ENCODE data around the gene TDRD6. TPM values are rescaled to one million over a fixed set of nuclear protein-coding genes. Genes with fewer than 3 reads are reported as not detected.

TDRD6 gene
- total RNA-seq: 2.6 TPM

GRCh38 chr6:46687619-46688097, at the start of gene TDRD6:
Gene TDRD6 (plus strand): TSS chr6:46687885. CDS start chr6:46688129, 244 bp downstream.

GRCh38 chr6:46652603-46653438, 34.9 kb upstream of the TDRD6 start, which contains the start of the genes CYP39A1 and SLC25A27:
Gene CYP39A1 (minus strand): TSS chr6:46652818. CDS start chr6:46652582, 236 bp downstream.
Gene SLC25A27 (plus strand): TSS chr6:46652975. CDS start chr6:46653193, 218 bp downstream.

GRCh38 chr6:46734867-46735719, 47.4 kb downstream of the TDRD6 start, which contains the start of gene PLA2G7:
Gene PLA2G7 (minus strand): TSS chr6:46735375. CDS start chr6:46722891, 12,484 bp downstream.

DNA sequence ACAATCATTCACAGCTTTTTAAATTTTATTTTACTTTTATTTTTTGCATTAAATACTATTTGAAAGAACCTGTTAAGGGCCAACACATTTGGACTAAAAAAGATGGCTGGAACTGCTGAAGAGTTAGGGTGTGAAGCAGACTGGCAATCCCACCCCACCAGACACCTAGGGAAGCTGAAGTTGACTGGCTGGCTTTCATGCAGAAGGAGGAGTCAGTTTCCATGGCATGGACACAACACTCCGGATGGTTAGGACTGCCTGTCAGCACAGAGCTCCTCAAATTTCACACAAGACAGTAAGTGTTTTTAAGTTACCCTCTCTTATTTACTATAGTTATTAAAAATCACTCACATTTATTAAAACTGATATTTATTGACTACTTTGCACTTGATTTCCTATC, 59.0 kb downstream of the TDRD6 start, which contains the start of gene ANKRD66:
Gene ANKRD66 (plus strand): TSS at position 238 of the 400 bp plus-strand sequence. CDS start 5,016 bp downstream, outside the sequence.

Other genes starting within 250 kb of the TDRD6 start
- gene RCAN2, start 196.4 kb upstream of the TDRD6 start, total RNA-seq: 37.3 TPM
- gene CYP39A1, start 35.1 kb upstream of the TDRD6 start, total RNA-seq: 18.6 TPM
- gene SLC25A27, start 34.9 kb upstream of the TDRD6 start, total RNA-seq: 97.2 TPM
- 1.9 TPM for gene PLA2G7, start 47.5 kb downstream of the TDRD6 start, total RNA-seq
- not detected for gene ANKRD66, start 59.0 kb downstream of the TDRD6 start, total RNA-seq
- gene MEP1A, start 105.5 kb downstream of the TDRD6 start, total RNA-seq: not detected
- gene ADGRF5, start 234.1 kb downstream of the TDRD6 start, total RNA-seq: 28.0 TPM